ENCODE results near the gene NPAS1.

Gene NPAS1

GRCh38 chr19:46992699-46993535 lies 26.7 kb upstream of the NPAS1 start:
- H2BK120ac ChIP-seq (ENCODE audit: low read depth, low read length) = no peak overlapping the region
- H3K36me3 ChIP-seq (replicated peaks in 1 of 2; ENCODE audit: control insufficient read depth in 2 of 2, insufficient read depth in 2 of 2, low read length in 2 of 2) = peaks cover 53 to 91% of the 10 kb centered on the region in 2 donors
- H3K27ac ChIP-seq (replicated peaks; ENCODE audit: low read length) = no peak overlapping the region
- WGBS, 2 donors (ENCODE audit: extremely low coverage in 2 of 2, insufficient read length in 2 of 2, insufficient replicate concordance in 1 of 2) = no CpG with 5 or more reads among the region's 25 CpGs
- H3K4me2 ChIP-seq (ENCODE audit: insufficient read depth, low read length, poor library complexity, severe bottlenecking) = no peak overlapping the region
- peak overlapping the region; percentile 7 for H2BK5ac ChIP-seq (ENCODE audit: low read length)
- H4K91ac ChIP-seq (ENCODE audit: low read depth, low read length, poor library complexity) = no peak overlapping the region
- no peak overlapping the region for H2BK12ac ChIP-seq (ENCODE audit: low read length)
- H2AK5ac ChIP-seq (ENCODE audit: low read depth, low read length) = no peak overlapping the region
- no peak overlapping the region for H3K23ac ChIP-seq (ENCODE audit: low read depth, low read length, poor library complexity)
- no peak for DNase-seq (ENCODE audit: low spot score)
- H3K18ac ChIP-seq (ENCODE audit: low read length) = no peak overlapping the region
- H3K9ac ChIP-seq (ENCODE audit: low read depth, low read length, poor library complexity) = peak overlapping the region; percentile 6
- no peaks in the 10 kb centered on the region for H3K27me3 ChIP-seq (ENCODE audit: control insufficient read depth in 3 of 3, insufficient read depth in 3 of 3, low read depth in 1 of 3, low read length in 3 of 3)
- peaks cover 8% of the 10 kb centered on the region for H3K79me1 ChIP-seq (ENCODE audit: low read depth, low read length)
- no peak overlapping the region for H3K4ac ChIP-seq (ENCODE audit: low read length)
- H3K4me3 ChIP-seq (ENCODE audit: low read length in 2 of 2) = no peak overlapping the region
- no peak overlapping the region for H4K8ac ChIP-seq (ENCODE audit: low read depth, low read length)
- H3K4me1 ChIP-seq (ENCODE audit: control insufficient read depth in 2 of 2, insufficient read depth in 1 of 2, low read depth in 1 of 2, low read length in 2 of 2) = peaks cover 11 to 13% of the 10 kb centered on the region in 2 donors
- no peaks in the 10 kb centered on the region for H3K9me3 ChIP-seq (replicated peaks in 1 of 2; ENCODE audit: control insufficient read depth in 2 of 2, insufficient read depth in 1 of 2, low read depth in 1 of 2, low read length in 2 of 2)
- H3K14ac ChIP-seq (ENCODE audit: low read length) = no peak overlapping the region
- no peak overlapping the region for H2BK15ac ChIP-seq (ENCODE audit: low read length)
- H2AFZ ChIP-seq (ENCODE audit: low read length) = no peak overlapping the region

GRCh38 chr19:46993622-46994021 lies 26.0 kb upstream of the NPAS1 start:
- H3K36me3 ChIP-seq (replicated peaks in 1 of 2; ENCODE audit: control insufficient read depth in 2 of 2, insufficient read depth in 2 of 2, low read length in 2 of 2) = peaks cover 53 to 91% of the 10 kb centered on the region in 2 donors
- no peak overlapping the region for H2BK12ac ChIP-seq (ENCODE audit: low read length)
- peaks cover 11 to 15% of the 10 kb centered on the region in 2 donors for H3K4me1 ChIP-seq (ENCODE audit: control insufficient read depth in 2 of 2, insufficient read depth in 1 of 2, low read depth in 1 of 2, low read length in 2 of 2)
- peaks cover 0 to 1% of the 10 kb centered on the region in 2 donors for H3K9me3 ChIP-seq (replicated peaks in 1 of 2; ENCODE audit: control insufficient read depth in 2 of 2, insufficient read depth in 1 of 2, low read depth in 1 of 2, low read length in 2 of 2)
- H4K8ac ChIP-seq (ENCODE audit: low read depth, low read length) = no peak overlapping the region
- WGBS, 2 donors (ENCODE audit: extremely low coverage in 2 of 2, insufficient read length in 2 of 2, insufficient replicate concordance in 1 of 2) = no CpG with 5 or more reads among the region's 7 CpGs
- no peak overlapping the region for H4K91ac ChIP-seq (ENCODE audit: low read depth, low read length, poor library complexity)
- no peak overlapping the region for H3K14ac ChIP-seq (ENCODE audit: low read length)
- no peak overlapping the region for H3K27ac ChIP-seq (replicated peaks; ENCODE audit: low read length)
- no peaks in the 10 kb centered on the region for H3K27me3 ChIP-seq (ENCODE audit: control insufficient read depth in 3 of 3, insufficient read depth in 3 of 3, low read depth in 1 of 3, low read length in 3 of 3)
- no peak overlapping the region for H3K4ac ChIP-seq (ENCODE audit: low read length)
- no peak overlapping the region for H3K23ac ChIP-seq (ENCODE audit: low read depth, low read length, poor library complexity)
- no peak overlapping the region for H3K4me2 ChIP-seq (ENCODE audit: insufficient read depth, low read length, poor library complexity, severe bottlenecking)
- H3K79me1 ChIP-seq (ENCODE audit: low read depth, low read length) = peaks cover 8% of the 10 kb centered on the region
- no peak overlapping the region for H2BK15ac ChIP-seq (ENCODE audit: low read length)
- peak overlapping the region; percentile 43 for H2BK5ac ChIP-seq (ENCODE audit: low read length)
- no peak overlapping the region for H3K9ac ChIP-seq (ENCODE audit: low read depth, low read length, poor library complexity)
- DNase-seq (ENCODE audit: low spot score) = no peak
- H2AFZ ChIP-seq (ENCODE audit: low read length) = no peak overlapping the region
- H3K4me3 ChIP-seq (ENCODE audit: low read length in 2 of 2) = no peak overlapping the region
- H3K18ac ChIP-seq (ENCODE audit: low read length) = no peak overlapping the region
- no peak overlapping the region for H2BK120ac ChIP-seq (ENCODE audit: low read depth, low read length)
- no peak overlapping the region for H2AK5ac ChIP-seq (ENCODE audit: low read depth, low read length)

GRCh38 chr19:46994141-46994686 lies 25.4 kb upstream of the NPAS1 start:
- no peak overlapping the region for H2AFZ ChIP-seq (ENCODE audit: low read length)
- H3K9me3 ChIP-seq (replicated peaks in 1 of 2; ENCODE audit: control insufficient read depth in 2 of 2, insufficient read depth in 1 of 2, low read depth in 1 of 2, low read length in 2 of 2) = peaks cover 0 to 1% of the 10 kb centered on the region in 2 donors
- H2BK15ac ChIP-seq (ENCODE audit: low read length) = no peak overlapping the region
- H2BK120ac ChIP-seq (ENCODE audit: low read depth, low read length) = peak overlapping the region; percentile 27
- H3K4me1 ChIP-seq (ENCODE audit: control insufficient read depth in 2 of 2, insufficient read depth in 1 of 2, low read depth in 1 of 2, low read length in 2 of 2) = peaks cover 11 to 15% of the 10 kb centered on the region in 2 donors
- H4K8ac ChIP-seq (ENCODE audit: low read depth, low read length) = no peak overlapping the region
- H3K79me1 ChIP-seq (ENCODE audit: low read depth, low read length) = peaks cover 8% of the 10 kb centered on the region
- H2BK5ac ChIP-seq (ENCODE audit: low read length) = peak overlapping the region; percentile 43
- no CpG with 5 or more reads among the region's 17 CpGs for WGBS, 2 donors (ENCODE audit: extremely low coverage in 2 of 2, insufficient read length in 2 of 2, insufficient replicate concordance in 1 of 2)
- no peak overlapping the region for H3K4me2 ChIP-seq (ENCODE audit: insufficient read depth, low read length, poor library complexity, severe bottlenecking)
- no peak overlapping the region for H2BK12ac ChIP-seq (ENCODE audit: low read length)
- H3K36me3 ChIP-seq (replicated peaks in 1 of 2; ENCODE audit: control insufficient read depth in 2 of 2, insufficient read depth in 2 of 2, low read length in 2 of 2) = peaks cover 57 to 91% of the 10 kb centered on the region in 2 donors
- H3K9ac ChIP-seq (ENCODE audit: low read depth, low read length, poor library complexity) = peak overlapping the region; percentile 89
- no peak overlapping the region for H2AK5ac ChIP-seq (ENCODE audit: low read depth, low read length)
- H3K4ac ChIP-seq (ENCODE audit: low read length) = no peak overlapping the region
- peak overlapping the region; percentile 4 for H3K14ac ChIP-seq (ENCODE audit: low read length)
- no peak overlapping the region for H4K91ac ChIP-seq (ENCODE audit: low read depth, low read length, poor library complexity)
- H3K27me3 ChIP-seq (ENCODE audit: control insufficient read depth in 3 of 3, insufficient read depth in 3 of 3, low read depth in 1 of 3, low read length in 3 of 3) = no peaks in the 10 kb centered on the region
- no peak overlapping the region for H3K27ac ChIP-seq (replicated peaks; ENCODE audit: low read length)
- peak overlapping the region; percentile 29 for H3K18ac ChIP-seq (ENCODE audit: low read length)
- peak overlapping the region in 1 of 2 donors; percentile 18 for H3K4me3 ChIP-seq (ENCODE audit: low read length in 2 of 2)
- peak overlapping the region; percentile 40 for H3K23ac ChIP-seq (ENCODE audit: low read depth, low read length, poor library complexity)
- no peak for DNase-seq (ENCODE audit: low spot score)

DNA sequence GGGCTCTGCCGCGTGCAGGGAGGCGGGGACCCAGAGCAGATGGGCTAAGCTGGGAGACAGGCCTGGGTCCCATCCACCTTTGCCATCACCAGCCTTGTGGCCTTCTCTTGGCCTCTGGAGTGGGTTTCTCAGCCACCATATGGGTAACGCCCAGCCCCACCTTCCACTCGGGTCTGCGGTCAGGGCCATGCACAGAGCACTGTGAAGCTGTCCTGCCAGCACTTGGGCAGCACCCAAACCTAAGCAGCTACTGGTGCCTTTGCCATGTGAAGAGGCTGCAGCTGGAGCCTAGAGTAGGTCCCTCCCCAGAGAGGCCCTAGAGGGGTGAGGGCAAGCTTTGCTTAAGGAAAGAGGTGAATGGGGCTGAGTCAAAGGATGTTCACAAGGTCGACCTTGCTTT lies 24.1 kb upstream of the NPAS1 start:
- no peak overlapping the region for H3K4me2 ChIP-seq (ENCODE audit: insufficient read depth, low read length, poor library complexity, severe bottlenecking)
- H3K4me1 ChIP-seq (ENCODE audit: control insufficient read depth in 2 of 2, insufficient read depth in 1 of 2, low read depth in 1 of 2, low read length in 2 of 2) = peaks cover 11 to 15% of the 10 kb centered on the region in 2 donors
- H3K27me3 ChIP-seq (ENCODE audit: control insufficient read depth in 3 of 3, insufficient read depth in 3 of 3, low read depth in 1 of 3, low read length in 3 of 3) = no peaks in the 10 kb centered on the region
- no peak overlapping the region for H3K27ac ChIP-seq (replicated peaks; ENCODE audit: low read length)
- H3K18ac ChIP-seq (ENCODE audit: low read length) = no peak overlapping the region
- no peak overlapping the region for H2BK120ac ChIP-seq (ENCODE audit: low read depth, low read length)
- DNase-seq (ENCODE audit: low spot score) = no peak
- H2AK5ac ChIP-seq (ENCODE audit: low read depth, low read length) = peak overlapping the region; percentile 53
- H4K91ac ChIP-seq (ENCODE audit: low read depth, low read length, poor library complexity) = no peak overlapping the region
- H3K36me3 ChIP-seq (replicated peaks in 1 of 2; ENCODE audit: control insufficient read depth in 2 of 2, insufficient read depth in 2 of 2, low read length in 2 of 2) = peaks cover 62 to 91% of the 10 kb centered on the region in 2 donors
- no peak overlapping the region for H2AFZ ChIP-seq (ENCODE audit: low read length)
- peak overlapping the region; percentile 11 for H2BK5ac ChIP-seq (ENCODE audit: low read length)
- H3K9me3 ChIP-seq (replicated peaks in 1 of 2; ENCODE audit: control insufficient read depth in 2 of 2, insufficient read depth in 1 of 2, low read depth in 1 of 2, low read length in 2 of 2) = peaks cover 0 to 1% of the 10 kb centered on the region in 2 donors
- H2BK15ac ChIP-seq (ENCODE audit: low read length) = no peak overlapping the region
- H3K9ac ChIP-seq (ENCODE audit: low read depth, low read length, poor library complexity) = no peak overlapping the region
- H2BK12ac ChIP-seq (ENCODE audit: low read length) = no peak overlapping the region
- no CpG with 5 or more reads among the region's 7 CpGs for WGBS, 2 donors (ENCODE audit: extremely low coverage in 2 of 2, insufficient read length in 2 of 2, insufficient replicate concordance in 1 of 2)
- H3K14ac ChIP-seq (ENCODE audit: low read length) = no peak overlapping the region
- no peak overlapping the region for H3K4ac ChIP-seq (ENCODE audit: low read length)
- H3K23ac ChIP-seq (ENCODE audit: low read depth, low read length, poor library complexity) = no peak overlapping the region
- H3K79me1 ChIP-seq (ENCODE audit: low read depth, low read length) = peaks cover 8% of the 10 kb centered on the region
- H4K8ac ChIP-seq (ENCODE audit: low read depth, low read length) = no peak overlapping the region
- H3K4me3 ChIP-seq (ENCODE audit: low read length in 2 of 2) = peak overlapping the region in 1 of 2 donors; percentile 4

Data from neuronal stem cell (in vitro differentiated cells).